Measurements from ENCODE around the gene FIG4.
"Not testable (repeated sequence)": the region's sequence is repeated elsewhere in the genome, so short reads cannot be mapped to it uniquely, and the experiment has no call there.

Gene FIG4

GRCh38 chr6:109702791-109703190, 11.7 kb downstream of the FIG4 start:
- no peak for DNase-seq (ENCODE audit: low read depth, low spot score)

- peak; percentile 71 for DNase-seq (ENCODE audit: low read depth, low spot score)
These were observed 14.2 kb downstream of the FIG4 start for GRCh38 chr6:109705258-109705657.

GRCh38 chr6:109706513-109706912, 15.4 kb downstream of the FIG4 start:
- DNase-seq (ENCODE audit: low read depth, low spot score): no peak

- not testable (repeated sequence) for DNase-seq (ENCODE audit: low read depth, low spot score)
These were observed 17.0 kb downstream of the FIG4 start for GRCh38 chr6:109708099-109708498.

DNA sequence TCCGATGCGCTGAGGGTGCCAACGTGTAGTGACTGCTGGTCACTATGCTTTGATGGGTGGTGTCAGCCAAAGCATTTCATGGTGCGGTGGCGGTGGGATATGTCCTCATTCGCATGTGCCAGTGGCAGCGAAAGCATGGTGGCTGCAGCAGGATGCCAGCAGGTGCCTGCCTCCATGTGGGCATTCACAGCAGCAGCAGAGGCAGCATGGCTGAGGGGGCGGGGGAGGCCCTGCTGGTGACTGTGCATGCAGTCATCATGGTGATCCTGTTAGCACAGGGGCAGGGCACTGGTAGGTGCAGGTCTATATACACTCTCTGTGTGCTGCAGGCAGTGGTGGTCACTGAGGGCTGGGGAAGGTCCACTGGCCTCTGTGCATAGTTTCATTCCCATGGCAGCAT, 22.0 kb downstream of the FIG4 start:
- no peak for DNase-seq (ENCODE audit: low read depth, low spot score)

DNA sequence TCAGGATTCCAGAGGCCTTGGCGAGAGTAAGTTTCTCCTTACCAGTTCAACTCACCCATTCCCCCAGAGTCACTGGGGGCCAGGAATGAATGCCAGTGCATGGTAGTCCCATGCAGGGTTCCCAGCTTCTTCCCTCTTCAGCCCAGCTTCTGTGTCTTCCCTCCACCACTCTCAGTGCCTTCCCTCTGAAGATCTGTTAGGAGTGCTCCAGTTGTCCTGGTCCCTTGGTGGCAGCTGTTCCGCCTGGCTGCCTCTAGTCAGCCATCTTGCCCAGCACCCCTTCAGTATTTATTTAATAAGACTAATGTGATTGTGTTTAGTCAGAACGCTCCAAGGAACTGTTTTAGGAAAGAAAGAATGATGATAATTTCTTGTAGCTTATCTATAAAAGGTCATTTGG, 23.1 kb downstream of the FIG4 start:
- no peak for DNase-seq (ENCODE audit: low read depth, low spot score)

DNA sequence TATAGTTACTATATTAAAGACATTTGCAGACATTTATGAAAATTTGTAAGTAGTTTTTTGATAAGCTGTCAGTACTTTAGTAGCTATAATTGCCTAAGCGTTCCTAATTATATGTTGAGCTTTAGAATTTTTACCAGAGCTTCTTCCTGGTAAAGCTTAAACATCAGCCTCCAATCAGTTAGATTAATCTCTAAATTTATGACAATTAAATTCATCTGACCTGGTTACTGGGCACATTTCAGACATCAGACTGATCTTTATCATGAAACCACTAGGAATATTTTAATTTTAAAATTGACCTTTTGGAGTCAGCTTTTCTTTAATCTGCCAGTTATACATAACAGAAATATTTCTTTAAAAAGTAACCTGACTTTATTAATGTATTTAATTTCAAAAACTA, 23.5 kb downstream of the FIG4 start:
- DNase-seq (ENCODE audit: low read depth, low spot score): no peak

- no peak for DNase-seq (ENCODE audit: low read depth, low spot score)
These were observed 24.5 kb downstream of the FIG4 start for GRCh38 chr6:109715616-109716015.

GRCh38 chr6:109717971-109718370, 26.9 kb downstream of the FIG4 start:
- no peak for DNase-seq (ENCODE audit: low read depth, low spot score)

- DNase-seq (ENCODE audit: low read depth, low spot score): no peak
These were observed 27.9 kb downstream of the FIG4 start for GRCh38 chr6:109718991-109719390.

DNA sequence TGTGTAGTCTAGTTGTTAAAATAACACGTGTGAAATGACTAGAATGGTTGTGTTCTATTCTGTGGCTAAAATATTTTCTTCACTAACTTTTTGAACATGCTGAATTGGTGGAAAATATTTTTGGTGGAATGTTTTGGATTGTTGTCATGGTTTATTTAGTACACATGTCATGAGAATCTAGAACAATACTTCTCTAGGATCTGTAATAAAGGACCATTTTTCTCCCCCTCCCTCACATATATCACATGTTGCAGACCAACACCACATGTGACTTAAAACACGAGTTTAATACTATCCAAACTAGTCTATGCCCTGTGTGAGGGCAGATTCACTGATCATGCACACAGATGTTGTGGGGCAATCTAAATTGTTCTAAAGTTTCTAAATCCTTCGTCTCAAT, 29.2 kb downstream of the FIG4 start:
- no peak for DNase-seq (ENCODE audit: low read depth, low spot score)

- no peak for DNase-seq (ENCODE audit: low read depth, low spot score)
These were observed 30.9 kb downstream of the FIG4 start for GRCh38 chr6:109722011-109722410.

DNA sequence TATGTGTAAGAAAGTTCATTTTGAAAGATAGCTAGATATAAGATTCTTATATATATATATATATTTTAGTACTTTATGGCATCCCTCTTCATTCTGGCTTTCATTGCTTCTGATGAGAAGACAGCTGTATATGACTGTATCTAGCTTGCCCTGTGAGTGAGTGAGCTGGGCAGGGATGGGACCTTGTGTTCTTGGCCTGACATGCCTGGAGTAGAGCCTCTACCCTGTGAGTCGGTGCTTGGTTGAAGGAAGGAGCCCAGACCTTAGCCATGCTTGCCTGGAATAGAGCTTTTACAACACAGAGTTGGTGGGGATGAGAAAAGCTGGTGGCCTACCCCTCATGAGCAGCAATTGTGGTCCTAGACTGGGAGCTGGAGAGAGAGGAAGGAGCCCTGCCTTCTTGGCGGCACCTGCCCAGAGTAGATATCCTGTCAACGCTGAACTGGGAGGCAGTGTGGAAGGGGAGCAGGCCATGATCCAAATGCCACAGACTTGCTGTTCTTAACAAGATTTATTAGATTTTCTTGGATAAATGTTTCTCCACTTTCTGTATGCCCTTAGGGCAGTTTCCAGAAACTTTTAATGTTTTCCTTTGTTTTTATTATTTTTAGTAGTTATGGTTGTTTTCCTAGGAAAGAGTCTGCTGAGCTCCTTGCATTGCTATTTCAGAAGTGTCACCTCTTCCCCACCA, 31.6 kb downstream of the FIG4 start:
- DNase-seq (ENCODE audit: low read depth, low spot score): no peak

DNA sequence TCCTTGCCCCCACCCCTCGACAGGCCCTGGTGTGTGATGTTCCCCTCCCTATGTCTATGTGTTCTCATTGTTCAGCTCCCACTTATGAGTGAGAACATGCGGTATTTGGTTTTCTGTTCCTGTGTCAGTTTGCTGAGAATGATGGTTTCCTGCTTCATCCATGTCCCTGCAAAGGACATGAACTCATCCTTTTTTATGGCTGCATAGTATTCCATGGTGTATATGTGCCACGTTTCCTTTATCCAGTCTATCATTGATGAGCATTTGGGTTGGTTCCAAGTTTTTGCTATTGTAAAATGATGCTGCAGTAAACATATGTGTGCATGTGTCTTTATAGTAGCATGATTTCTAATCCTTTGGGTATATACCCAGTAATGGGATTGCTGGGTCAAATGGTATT, 34.2 kb downstream of the FIG4 start:
- not testable (repeated sequence) for DNase-seq (ENCODE audit: low read depth, low spot score)

GRCh38 chr6:109736273-109737025, 45.4 kb downstream of the FIG4 start:
- no peak for DNase-seq (ENCODE audit: low read depth, low spot score)

DNA sequence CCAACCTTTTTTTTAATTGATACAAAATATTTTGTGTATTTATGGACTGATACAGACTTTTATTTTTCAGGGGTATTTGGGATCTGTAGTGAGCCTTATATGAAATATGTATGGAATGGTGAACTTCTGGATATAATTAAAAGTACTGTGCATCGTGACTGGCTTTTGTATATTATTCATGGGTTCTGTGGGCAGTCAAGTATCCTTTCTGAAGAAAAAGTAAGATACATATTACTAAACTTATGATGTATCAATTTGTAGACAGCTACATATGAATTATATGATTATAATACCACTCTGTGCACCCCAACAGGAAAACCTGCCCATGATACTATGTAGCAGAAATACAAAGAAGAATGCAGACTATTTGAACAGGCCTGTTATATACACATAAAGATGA, 47.2 kb downstream of the FIG4 start:
- DNase-seq (ENCODE audit: low read depth, low spot score): no peak

DNA sequence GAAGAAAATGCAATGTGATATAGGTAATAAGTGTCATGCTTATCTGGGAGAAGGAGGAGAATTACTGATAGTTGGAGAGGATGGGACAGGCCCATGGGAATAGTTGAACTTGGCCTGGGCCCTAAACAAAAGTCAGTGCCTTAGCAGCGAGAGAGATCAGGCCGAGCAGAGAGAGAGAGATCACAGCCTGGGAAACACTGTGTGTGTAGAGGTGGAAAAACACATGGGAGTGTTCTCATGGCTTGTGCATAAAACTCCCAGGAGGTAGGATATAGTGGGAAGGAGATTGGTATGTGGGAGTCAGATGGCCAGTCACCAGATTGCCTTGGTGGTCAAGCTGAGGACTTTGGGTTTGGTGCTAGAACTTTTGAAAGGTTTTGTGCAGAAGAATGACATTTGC, 47.6 kb downstream of the FIG4 start:
- no peak for DNase-seq (ENCODE audit: low read depth, low spot score)

DNA sequence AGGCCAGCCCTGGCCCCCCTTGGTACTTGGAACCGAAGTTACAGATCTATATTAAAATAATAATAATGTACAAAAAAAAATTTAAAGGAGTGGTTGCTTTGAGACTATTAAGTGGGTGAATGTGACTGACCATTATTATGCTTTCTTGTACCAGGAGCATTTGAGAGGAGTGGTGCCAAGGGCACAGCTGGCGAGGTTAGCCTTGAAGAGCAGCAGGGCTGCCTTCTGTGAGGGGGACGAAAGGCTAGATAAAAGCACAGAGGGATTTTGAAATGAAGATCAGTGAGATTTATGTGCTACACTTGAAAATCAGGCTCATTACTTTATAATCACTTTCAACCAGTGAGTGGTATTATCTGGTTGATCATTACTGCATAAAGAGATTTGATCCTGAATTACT, 48.6 kb downstream of the FIG4 start:
- DNase-seq (ENCODE audit: low read depth, low spot score): no peak

DNA sequence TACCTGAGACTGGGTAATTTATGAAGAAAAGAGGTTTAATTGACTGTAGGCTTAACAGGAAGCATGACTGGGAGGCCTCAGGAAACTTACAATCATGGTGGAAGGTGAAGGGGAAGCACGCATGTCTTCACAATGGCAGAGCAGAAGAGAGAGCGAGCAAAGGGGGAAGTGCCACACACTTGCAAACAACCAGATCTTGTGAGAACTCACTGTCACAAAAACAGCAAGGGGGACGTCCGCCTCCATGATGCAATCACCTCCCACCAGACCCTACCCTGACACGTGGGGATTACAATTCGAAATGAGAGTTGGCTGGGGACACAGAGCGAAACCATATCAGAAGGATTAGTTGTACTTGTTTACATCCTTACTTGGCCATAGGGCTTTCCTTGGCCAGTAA, 49.7 kb downstream of the FIG4 start:
- DNase-seq (ENCODE audit: low read depth, low spot score): no peak

- DNase-seq (ENCODE audit: low read depth, low spot score): peak; percentile 5
These were observed 52.6 kb downstream of the FIG4 start for GRCh38 chr6:109743739-109744138.

DNA sequence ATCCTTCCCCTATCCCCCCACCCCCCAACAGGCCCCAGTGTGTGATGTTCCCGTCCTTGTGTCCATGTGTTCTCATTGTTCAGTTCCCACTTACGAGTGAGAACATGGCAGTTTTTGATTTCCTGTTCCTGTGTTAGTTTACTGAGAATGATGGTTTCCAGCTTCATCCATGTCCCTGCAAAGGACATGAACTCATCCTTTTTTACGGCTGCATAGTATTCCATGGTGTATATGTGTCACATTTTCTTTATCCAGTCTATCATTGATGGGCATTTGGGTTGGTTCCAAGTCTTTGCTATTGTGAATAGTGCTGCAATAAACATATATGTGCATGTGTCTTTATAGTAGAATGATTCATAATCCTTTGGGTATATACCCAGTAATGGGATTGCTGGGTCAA, 53.7 kb downstream of the FIG4 start:
- DNase-seq (ENCODE audit: low read depth, low spot score): not testable (repeated sequence)

DNA sequence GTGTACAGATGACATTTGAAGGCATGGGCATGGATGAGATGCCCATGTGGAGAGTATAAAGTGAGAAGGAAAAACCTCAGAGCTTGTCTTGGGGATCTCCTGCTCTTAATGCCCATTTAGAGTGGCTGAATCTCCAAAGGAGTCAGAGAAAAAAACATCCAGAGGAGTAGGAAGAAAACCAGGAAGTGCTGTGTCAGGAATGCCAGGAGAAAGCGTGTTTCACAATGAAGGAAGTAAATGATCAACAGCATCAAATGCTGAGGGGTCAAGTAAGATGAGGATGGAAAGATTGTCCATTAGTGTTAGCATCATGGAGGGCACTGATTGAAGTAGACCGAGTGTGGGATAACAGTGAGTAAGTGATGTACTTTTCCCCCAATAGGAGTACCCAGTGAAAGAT, 56.1 kb downstream of the FIG4 start:
- DNase-seq (ENCODE audit: low read depth, low spot score): no peak
